ENCODE results near the gene STK26.

STK26 gene

DNA sequence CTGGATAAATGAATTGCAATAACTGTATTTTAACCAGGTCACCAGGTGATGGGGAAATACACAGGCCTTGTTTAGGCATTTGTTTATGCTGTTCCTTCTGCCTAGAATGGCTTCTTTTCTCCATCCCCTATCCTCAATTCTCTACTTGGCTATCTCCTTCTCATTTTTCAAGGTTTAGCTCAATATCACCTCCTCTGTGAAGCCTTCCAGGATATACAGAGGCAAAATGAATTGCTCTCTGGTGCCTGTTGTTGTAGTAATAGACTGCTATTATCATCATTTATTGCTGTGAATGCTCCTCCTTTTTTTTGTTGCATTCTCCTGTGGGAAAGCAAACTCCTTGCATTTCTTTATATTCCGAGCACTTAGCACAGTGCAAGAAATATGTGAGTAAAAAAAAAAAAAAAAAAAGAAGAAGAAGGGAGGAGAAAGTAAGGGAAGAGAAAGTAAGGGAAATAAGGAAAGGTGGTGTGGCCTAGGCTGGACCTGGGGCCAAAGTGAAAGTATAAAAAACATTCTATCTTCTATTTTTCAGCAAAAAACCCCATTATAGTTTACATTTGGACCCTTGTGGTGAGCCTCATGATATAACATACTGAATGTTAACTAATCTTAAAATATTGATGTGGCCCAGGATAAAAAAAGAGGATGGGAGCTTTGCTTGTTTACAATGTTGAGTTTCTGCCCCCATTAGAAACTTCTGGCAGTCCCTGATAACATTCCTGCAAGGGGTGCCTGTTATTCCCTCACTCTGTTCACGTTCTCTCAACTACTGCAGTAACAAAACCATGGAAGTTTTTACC, 6.3 kb upstream of the STK26 start:
- TF ChIP-seq, protein P1, sequence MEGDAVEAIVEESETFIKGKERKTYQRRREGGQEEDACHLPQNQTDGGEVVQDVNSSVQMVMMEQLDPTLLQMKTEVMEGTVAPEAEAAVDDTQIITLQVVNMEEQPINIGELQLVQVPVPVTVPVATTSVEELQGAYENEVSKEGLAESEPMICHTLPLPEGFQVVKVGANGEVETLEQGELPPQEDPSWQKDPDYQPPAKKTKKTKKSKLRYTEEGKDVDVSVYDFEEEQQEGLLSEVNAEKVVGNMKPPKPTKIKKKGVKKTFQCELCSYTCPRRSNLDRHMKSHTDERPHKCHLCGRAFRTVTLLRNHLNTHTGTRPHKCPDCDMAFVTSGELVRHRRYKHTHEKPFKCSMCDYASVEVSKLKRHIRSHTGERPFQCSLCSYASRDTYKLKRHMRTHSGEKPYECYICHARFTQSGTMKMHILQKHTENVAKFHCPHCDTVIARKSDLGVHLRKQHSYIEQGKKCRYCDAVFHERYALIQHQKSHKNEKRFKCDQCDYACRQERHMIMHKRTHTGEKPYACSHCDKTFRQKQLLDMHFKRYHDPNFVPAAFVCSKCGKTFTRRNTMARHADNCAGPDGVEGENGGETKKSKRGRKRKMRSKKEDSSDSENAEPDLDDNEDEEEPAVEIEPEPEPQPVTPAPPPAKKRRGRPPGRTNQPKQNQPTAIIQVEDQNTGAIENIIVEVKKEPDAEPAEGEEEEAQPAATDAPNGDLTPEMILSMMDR (IDR thresholded peaks at IDR 0.05; ENCODE audit: insufficient read depth, low read length), result no peak
- no peak for TF ChIP-seq SPI1 (IDR thresholded peaks at IDR 0.05; ENCODE audit: borderline replicate concordance, low read depth)
- TF ChIP-seq POLR2AphosphoS5 (IDR thresholded peaks at IDR 0.05; ENCODE audit: low read depth), result no peak
- Histone ChIP-seq H3K4me3 (replicated peaks; ENCODE audit: insufficient read depth, low read length) (no peak overlapping the region), H3K27ac (replicated peaks) (peak overlapping the region; percentile 86), H3K27me3 (ENCODE audit: insufficient read depth, poor library complexity, severe bottlenecking) (no peaks in the 10 kb centered on the region)
- DNase-seq (ENCODE audit: low read depth in 1 of 2, low spot score in 1 of 2), result no peak

DNA sequence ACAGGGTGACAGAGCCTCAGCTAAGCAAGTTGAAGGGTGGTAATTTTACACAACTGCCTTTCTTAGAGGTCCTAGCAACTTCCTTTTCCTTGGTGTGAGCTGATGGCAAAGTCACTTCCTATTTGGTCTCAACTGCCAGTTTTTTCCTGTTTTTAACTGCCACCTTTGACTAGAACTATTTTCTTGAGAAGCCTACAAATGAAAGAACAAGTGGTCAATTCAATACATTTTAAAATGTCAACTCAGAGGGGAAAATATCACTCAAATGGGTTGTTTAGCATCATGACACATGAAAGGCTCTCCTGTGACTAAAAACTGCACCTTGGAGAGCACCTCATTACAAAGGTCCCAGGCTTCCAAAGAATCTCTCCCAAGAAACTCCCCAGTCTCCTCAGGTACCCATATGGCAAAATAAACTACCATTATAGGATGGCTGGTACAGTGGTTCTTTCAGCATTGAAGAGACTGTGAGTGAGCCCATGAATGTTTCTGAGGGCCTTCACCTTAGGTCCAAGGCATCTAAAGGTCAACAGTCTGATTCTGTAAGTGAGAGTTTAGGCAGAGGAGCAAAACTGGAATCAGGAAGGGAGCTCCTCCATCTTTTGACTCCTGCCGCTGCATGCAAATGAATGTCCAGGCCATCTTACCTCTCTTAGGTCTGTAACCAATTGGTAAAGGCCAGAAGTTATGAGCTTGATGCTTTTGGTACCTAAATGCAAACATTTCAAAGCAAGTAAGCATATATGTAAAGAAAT, 5.5 kb upstream of the STK26 start:
- H3K27ac ChIP-seq (replicated peaks), result peak overlapping the region; percentile 86
- no peak overlapping the region for H3K4me3 ChIP-seq (replicated peaks; ENCODE audit: insufficient read depth, low read length)
- no peaks in the 10 kb centered on the region for H3K27me3 ChIP-seq (ENCODE audit: insufficient read depth, poor library complexity, severe bottlenecking)
- peak; percentile 59 to 69 for DNase-seq (ENCODE audit: low read depth in 1 of 2, low spot score in 1 of 2)
- TF ChIP-seq, protein P2, sequence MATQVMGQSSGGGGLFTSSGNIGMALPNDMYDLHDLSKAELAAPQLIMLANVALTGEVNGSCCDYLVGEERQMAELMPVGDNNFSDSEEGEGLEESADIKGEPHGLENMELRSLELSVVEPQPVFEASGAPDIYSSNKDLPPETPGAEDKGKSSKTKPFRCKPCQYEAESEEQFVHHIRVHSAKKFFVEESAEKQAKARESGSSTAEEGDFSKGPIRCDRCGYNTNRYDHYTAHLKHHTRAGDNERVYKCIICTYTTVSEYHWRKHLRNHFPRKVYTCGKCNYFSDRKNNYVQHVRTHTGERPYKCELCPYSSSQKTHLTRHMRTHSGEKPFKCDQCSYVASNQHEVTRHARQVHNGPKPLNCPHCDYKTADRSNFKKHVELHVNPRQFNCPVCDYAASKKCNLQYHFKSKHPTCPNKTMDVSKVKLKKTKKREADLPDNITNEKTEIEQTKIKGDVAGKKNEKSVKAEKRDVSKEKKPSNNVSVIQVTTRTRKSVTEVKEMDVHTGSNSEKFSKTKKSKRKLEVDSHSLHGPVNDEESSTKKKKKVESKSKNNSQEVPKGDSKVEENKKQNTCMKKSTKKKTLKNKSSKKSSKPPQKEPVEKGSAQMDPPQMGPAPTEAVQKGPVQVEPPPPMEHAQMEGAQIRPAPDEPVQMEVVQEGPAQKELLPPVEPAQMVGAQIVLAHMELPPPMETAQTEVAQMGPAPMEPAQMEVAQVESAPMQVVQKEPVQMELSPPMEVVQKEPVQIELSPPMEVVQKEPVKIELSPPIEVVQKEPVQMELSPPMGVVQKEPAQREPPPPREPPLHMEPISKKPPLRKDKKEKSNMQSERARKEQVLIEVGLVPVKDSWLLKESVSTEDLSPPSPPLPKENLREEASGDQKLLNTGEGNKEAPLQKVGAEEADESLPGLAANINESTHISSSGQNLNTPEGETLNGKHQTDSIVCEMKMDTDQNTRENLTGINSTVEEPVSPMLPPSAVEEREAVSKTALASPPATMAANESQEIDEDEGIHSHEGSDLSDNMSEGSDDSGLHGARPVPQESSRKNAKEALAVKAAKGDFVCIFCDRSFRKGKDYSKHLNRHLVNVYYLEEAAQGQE (IDR thresholded peaks at IDR 0.05; ENCODE audit: insufficient replicate concordance, low read depth), result peak; percentile 70
- TF ChIP-seq SPI1 (IDR thresholded peaks at IDR 0.05; ENCODE audit: borderline replicate concordance, low read depth), result peak; percentile 72; the same call in 1 of the 2 replicates
- TF ChIP-seq, protein P1 (IDR thresholded peaks at IDR 0.05; ENCODE audit: insufficient read depth, low read length), result no peak

DNA sequence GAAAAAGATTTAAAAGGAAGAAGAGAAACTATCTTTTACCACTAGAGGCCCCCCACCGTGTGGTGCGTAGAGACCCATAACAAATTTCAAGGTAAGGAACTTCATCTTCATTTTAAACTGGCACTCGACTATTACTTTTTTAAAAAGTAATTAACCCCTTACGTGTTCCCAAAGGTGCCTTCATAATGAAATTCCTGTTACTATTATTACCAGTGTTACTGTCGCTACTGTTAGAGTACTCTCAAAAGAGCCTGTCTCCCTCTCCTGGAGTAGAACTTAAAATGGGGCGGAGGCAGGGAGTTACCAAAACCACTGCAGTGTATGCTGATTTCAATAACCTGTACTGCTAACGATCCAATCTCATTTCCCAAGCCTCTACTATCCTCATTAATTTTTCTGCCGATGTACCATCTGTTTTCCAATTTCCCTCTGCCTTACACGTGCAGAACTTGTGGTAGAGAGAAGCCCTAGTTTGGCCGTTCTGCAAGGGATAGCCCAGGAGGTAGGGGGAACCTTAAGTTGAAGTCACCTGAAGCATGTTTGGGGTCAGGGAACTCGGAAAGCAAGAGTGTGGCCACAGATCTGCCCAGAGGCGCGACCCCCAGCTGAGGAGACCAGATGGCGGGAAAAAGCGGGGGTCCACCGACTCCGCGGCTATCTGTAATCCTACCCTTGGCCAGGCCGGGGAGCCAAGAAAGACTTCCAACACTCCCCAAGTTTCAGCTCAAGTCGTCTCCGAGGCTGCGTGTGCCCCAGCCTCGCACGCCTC, 720 bp upstream of the STK26 start:
- Histone ChIP-seq H3K27me3 (ENCODE audit: insufficient read depth, poor library complexity, severe bottlenecking) (no peaks in the 10 kb centered on the region), H3K4me3 (replicated peaks; ENCODE audit: insufficient read depth, low read length) (peak overlapping the region; percentile 78), H3K27ac (replicated peaks) (peak overlapping the region; percentile 88)
- peak in 1 of 2 experiments; percentile 23 for DNase-seq (ENCODE audit: low read depth in 1 of 2, low spot score in 1 of 2)
- TF ChIP-seq, protein P2 (IDR thresholded peaks at IDR 0.05; ENCODE audit: insufficient replicate concordance, low read depth), result no peak
- TF ChIP-seq POLR2AphosphoS5 (IDR thresholded peaks at IDR 0.05; ENCODE audit: low read depth) (no peak), SPI1 (IDR thresholded peaks at IDR 0.05; ENCODE audit: borderline replicate concordance, low read depth) (no peak), GABPA (IDR thresholded peaks at IDR 0.05; ENCODE audit: low read depth) (no peak)
- TF ChIP-seq, protein P1 (IDR thresholded peaks at IDR 0.05; ENCODE audit: insufficient read depth, low read length), result no peak
